H1 (cell line): Measurements from ENCODE around the gene PTPN12. TPM values are rescaled to one million over a fixed set of nuclear protein-coding genes. Genes with fewer than 3 reads are reported as not detected.

Experiments
- CTCF ChIA-PET: fragments of 300-600 bp; sonication (Branson Sonifier 250); formaldehyde crosslinking; loops from one replicate; lab custom pipeline; 2021; ENCODE audit not compliant: partially characterized antibody; lab: Charles Lee
- POLR2A ChIA-PET: fragments of 300-600 bp; sonication (Branson Sonifier 250); formaldehyde crosslinking; loops from one replicate; lab custom pipeline; 2021; ENCODE audit warnings: inconsistent platforms; ENCODE audit not compliant: partially characterized antibody; lab: Charles Lee
- DNase-seq, 2 experiments: peaks; one replicate each; pipeline versions ENCODE4 v3.0.0 to v3.0.0-alpha.2; 2010 to 2022; ENCODE audit warnings: low spot score in 2 of 2, low read depth in 1 of 2, mixed read lengths in 1 of 2
- FAIRE-seq: peaks from 2 replicates; lab custom pipeline; 2011; peaks lifted over from hg19 to GRCh38; lab: Jason Lieb, UNC
- H2AFZ ChIP-seq: 2 replicates; pipeline ENCODE4 v1.8.1; 2012; ENCODE audit warnings: low read length, inconsistent platforms
- H2AK5ac ChIP-seq: 2 replicates; pipeline ENCODE4 v1.6.1; 2013; ENCODE audit warnings: low read depth, low read length
- H2BK120ac ChIP-seq: replicated peaks from 2 replicates; pipeline ENCODE3; 2013; ENCODE audit warnings: low read depth, low read length, inconsistent platforms
- H2BK12ac ChIP-seq: 2 replicates; pipeline ENCODE4 v1.6.1; 2013; ENCODE audit warnings: low read depth, low read length
- H2BK15ac ChIP-seq: 2 replicates; pipeline ENCODE4 v1.6.1; 2013; ENCODE audit warnings: low read length
- H2BK20ac ChIP-seq: 2 replicates; pipeline ENCODE4 v1.6.1; 2013; ENCODE audit warnings: low read length
- H2BK5ac ChIP-seq: 2 replicates; pipeline ENCODE4 v1.6.1; 2013; ENCODE audit warnings: low read depth, low read length
- H3K14ac ChIP-seq: 2 replicates; pipeline ENCODE4 v1.6.1; 2013; ENCODE audit warnings: inconsistent platforms; ENCODE audit not compliant: insufficient read length
- H3K18ac ChIP-seq: 2 replicates; pipeline ENCODE4 v1.6.1; 2013; ENCODE audit warnings: low read length; ENCODE audit errors: extremely low read depth
- H3K23ac ChIP-seq: 2 replicates; pipeline ENCODE4 v1.6.1; 2013; ENCODE audit warnings: inconsistent platforms; ENCODE audit not compliant: insufficient read length
- H3K23me2 ChIP-seq: 2 replicates; pipeline ENCODE4 v1.6.1; 2013; ENCODE audit warnings: low read depth, low read length
- H3K27ac ChIP-seq: 2 replicates; pipeline ENCODE4 v1.6.1; 2011; ENCODE audit warnings: low read depth, low read length, inconsistent platforms
- H3K27me3 ChIP-seq, 4 experiments: replicated peaks in 1 of 4; 1 replicate in 1 of 4; 2 replicates in 3 of 4; pipeline versions ENCODE4 v1.6.1 to v1.8.1; 2011 to 2013; ENCODE audit warnings: low read length in 3 of 4, mild to moderate bottlenecking in 3 of 4, inconsistent platforms in 2 of 4, mixed read lengths in 2 of 4, moderate library complexity in 1 of 4; ENCODE audit not compliant: control insufficient read depth in 3 of 4, insufficient read depth in 3 of 4; ENCODE audit errors: extremely low read depth in 1 of 4
- H3K36me3 ChIP-seq, 4 experiments: 2 replicates each; pipeline versions ENCODE4 v1.6.1 to v1.8.1; 2011 to 2013; ENCODE audit warnings: mild to moderate bottlenecking in 4 of 4, low read length in 3 of 4, moderate library complexity in 2 of 4, control low read depth in 1 of 4, inconsistent platforms in 1 of 4; ENCODE audit not compliant: insufficient read depth in 4 of 4, control insufficient read depth in 2 of 4
- H3K4ac ChIP-seq: replicated peaks from 2 replicates; pipeline ENCODE3; 2013; ENCODE audit warnings: low read length, low read depth, mixed read lengths, inconsistent platforms; ENCODE audit not compliant: insufficient read length
- H3K4me1 ChIP-seq, 4 experiments: replicated peaks in 1 of 4; 1 replicate in 1 of 4; 2 replicates in 3 of 4; pipeline versions ENCODE4 v1.6.1 to v1.8.1; 2011 to 2013; ENCODE audit warnings: low read length in 3 of 4, inconsistent platforms in 2 of 4, mixed read lengths in 1 of 4; ENCODE audit not compliant: insufficient read depth in 4 of 4, control insufficient read depth in 3 of 4
- H3K4me2 ChIP-seq, 2 experiments: 2 replicates each; pipeline versions ENCODE4 v1.6.1 to v1.8.1; 2011 to 2013; ENCODE audit warnings: low read depth in 2 of 2, low read length in 2 of 2, control low read depth in 1 of 2, inconsistent platforms in 1 of 2, mild to moderate bottlenecking in 1 of 2; ENCODE audit not compliant: insufficient read depth in 1 of 2
- H3K4me3 ChIP-seq, 4 experiments: fragments of 200-600, 300-600 bp in 1 of 4; sonication (generic), shearing (Covaris generic), sonication (Bioruptor Twin) in 1 of 4; 2 replicates each; pipeline versions ENCODE4 v1.5.1 to v1.8.1; 2011 to 2016; ENCODE audit warnings: low read length in 4 of 4, low read depth in 3 of 4, control low read depth in 2 of 4, inconsistent platforms in 2 of 4, mild to moderate bottlenecking in 2 of 4, mixed read lengths in 1 of 4, moderate library complexity in 1 of 4; ENCODE audit not compliant: insufficient read depth in 2 of 4; ENCODE audit errors: extremely low read depth in 1 of 4
- H3K56ac ChIP-seq: replicated peaks from 2 replicates; pipeline ENCODE3; 2013; ENCODE audit warnings: low read depth, mild to moderate bottlenecking, mixed read lengths, low read length, inconsistent platforms; ENCODE audit not compliant: insufficient read length
- H3K79me1 ChIP-seq: 2 replicates; pipeline ENCODE4 v1.6.1; 2013; ENCODE audit warnings: low read depth, low read length, control low read depth
- H3K79me2 ChIP-seq, 2 experiments: 2 replicates each; pipeline versions ENCODE4 v1.6.1 to v1.8.1; 2012 to 2013; ENCODE audit warnings: low read length in 2 of 2, mild to moderate bottlenecking in 2 of 2, inconsistent platforms in 1 of 2; ENCODE audit not compliant: insufficient read depth in 2 of 2, control insufficient read depth in 1 of 2
- H3K9ac ChIP-seq, 4 experiments: replicated peaks in 1 of 4; 1 replicate in 1 of 4; 2 replicates in 3 of 4; pipeline versions ENCODE4 v1.6.1 to v1.8.1; 2011 to 2013; ENCODE audit warnings: low read depth in 3 of 4, low read length in 3 of 4, control low read depth in 2 of 4, mild to moderate bottlenecking in 2 of 4, moderate library complexity in 2 of 4, inconsistent platforms in 1 of 4; ENCODE audit errors: extremely low read depth in 1 of 4
- H3K9me3 ChIP-seq, 2 experiments: 2 replicates each; pipeline versions ENCODE4 v1.6.1 to v1.8.1; 2012 to 2013; ENCODE audit warnings: mild to moderate bottlenecking in 2 of 2, moderate library complexity in 2 of 2, control low read depth in 1 of 2, inconsistent platforms in 1 of 2, low read depth in 1 of 2, low read length in 1 of 2, mixed read lengths in 1 of 2; ENCODE audit not compliant: insufficient read depth in 2 of 2
- H4K20me1 ChIP-seq, 2 experiments: replicated peaks in 1 of 2; 2 replicates each; pipeline versions ENCODE3 to v1.8.1; 2011 to 2013; ENCODE audit warnings: inconsistent platforms in 2 of 2, low read length in 2 of 2, mild to moderate bottlenecking in 1 of 2; ENCODE audit not compliant: insufficient read depth in 2 of 2, control insufficient read depth in 1 of 2
- H4K5ac ChIP-seq: 2 replicates; pipeline ENCODE4 v1.6.1; 2013; ENCODE audit warnings: low read length, low read depth, mixed read lengths, inconsistent platforms; ENCODE audit not compliant: insufficient read length
- H4K8ac ChIP-seq: 2 replicates; pipeline ENCODE4 v1.8.0; 2013; ENCODE audit warnings: mild to moderate bottlenecking, moderate library complexity, low read length, inconsistent platforms; ENCODE audit not compliant: insufficient read depth; ENCODE audit errors: extremely low read depth
- H4K91ac ChIP-seq: replicated peaks from 2 replicates; pipeline ENCODE3; 2013; ENCODE audit warnings: low read length, mixed read lengths, inconsistent platforms; ENCODE audit not compliant: insufficient read length
- CREB1 ChIP-seq: IDR thresholded peaks from 2 replicates; pipeline ENCODE4 v1.6.1; 2012; ENCODE audit warnings: inconsistent platforms
- EGR1 ChIP-seq: IDR thresholded peaks from 2 replicates; pipeline ENCODE4 v1.6.1; 2011; ENCODE audit warnings: low read depth, low read length, borderline replicate concordance
- KDM1A ChIP-seq: fragments of 200-600, 300-600 bp; sonication (generic); IDR thresholded peaks from 2 replicates; pipeline ENCODE4 v1.7.1; 2016; ENCODE audit warnings: mild to moderate bottlenecking, low read length, borderline replicate concordance
- RXRA ChIP-seq: IDR thresholded peaks from 2 replicates; pipeline ENCODE4 v1.6.1; 2011; ENCODE audit warnings: low read depth, mild to moderate bottlenecking, low read length, moderate library complexity; ENCODE audit not compliant: insufficient read depth
- SUZ12 ChIP-seq: fragments of 200-600 bp; sonication (generic); IDR thresholded peaks from 2 replicates; pipeline ENCODE4 v1.6.1; 2012; ENCODE audit warnings: mild to moderate bottlenecking, inconsistent platforms, low read length, moderate library complexity, mixed read lengths
- WGBS, 2 experiments: shearing (Covaris generic) in 1 of 2; methylation state at CpG; one replicate each; pipeline versions ENCODE4 v1.1.6 to v1.1.7; 2013 to 2015; ENCODE audit warnings: low lambda C conversion rate in 2 of 2, mixed read lengths in 2 of 2, inconsistent platforms in 1 of 2, low coverage in 1 of 2, missing lambda C conversion rate in 1 of 2; ENCODE audit not compliant: insufficient replicate concordance in 2 of 2, insufficient coverage in 1 of 2, insufficient read length in 1 of 2; ENCODE audit errors: extremely low coverage in 1 of 2, missing lambda C conversion rate in 1 of 2; 5-methylcytosine and 5-hydroxymethylcytosine counted together
- polyA plus RNA-seq, 7 experiments: library from polyadenylated mRNA; depleted of rRNA in 3 of 7; stranded (reverse) in 5 of 7; unstranded in 2 of 7; fragments of >200 nt in 5 of 7; fragments of 200-250 nt in 2 of 7; gene quantifications; 1 replicate in 5 of 7; 2 replicates in 1 of 7; 4 replicates in 1 of 7; pipeline versions ENCODE4 v1.2.1 to v1.2.3, GENCODE V29; 2011 to 2013; ENCODE audit warnings: missing spikeins in 2 of 7, mixed read lengths in 2 of 7
- total RNA-seq: library from RNA; stranded (reverse); fragmentation: NEBNext Ultra II Directional; extraction: Animal tissue kit (Norgen Biotek cat#: 25700); gene quantifications from 2 replicates; pipeline ENCODE4 v1.2.1, GENCODE V29; 2021

PTPN12 gene
- total and polyA plus RNA-seq, 2 of the 8 experiments (the other 6 are each of a cell fraction or from before 2014, with no cell fraction given) = 39.7 to 132 TPM

DNA sequence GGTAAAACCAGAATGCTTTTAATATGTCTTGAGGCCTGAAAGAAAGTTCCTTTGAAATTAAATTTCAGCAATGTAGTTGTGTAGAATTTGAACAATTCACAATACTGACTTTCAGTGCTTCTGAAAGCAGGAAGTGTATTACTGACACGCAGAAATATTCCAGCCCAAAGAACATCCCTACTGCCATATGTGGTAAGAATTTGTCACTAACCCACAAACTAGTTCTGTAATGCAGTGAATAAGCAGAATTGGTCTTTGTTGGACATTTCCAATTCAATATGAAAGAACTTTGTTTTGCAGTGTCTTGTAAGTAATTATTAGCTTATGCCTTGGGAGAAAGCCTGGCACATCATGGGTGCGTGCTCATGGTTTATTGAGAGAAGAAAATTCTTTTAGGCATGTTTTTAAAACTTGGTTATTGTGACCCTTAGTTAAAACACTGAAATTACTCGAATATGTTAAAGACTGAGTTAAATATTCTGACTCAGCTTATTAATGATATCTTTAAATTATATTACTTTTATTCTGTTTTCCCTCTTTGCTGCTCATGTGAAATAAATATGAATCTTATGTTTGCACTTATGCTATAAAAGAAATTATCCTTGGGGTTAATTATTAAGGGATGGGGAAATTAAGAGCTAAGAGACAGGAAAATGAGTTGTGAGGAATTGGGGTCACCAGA lies 33.4 kb downstream of the PTPN12 start:
- FAIRE-seq = no peak
- 88% methylated on average over 3 of the region's 3 CpGs; no CpG with 5 or more reads in 1 of the 2 experiments for WGBS, 2 experiments
- H3K4me2 ChIP-seq = 0 out of 4 replicates have a peak overlapping the region, but pooled peaks of 1 of the 2 experiments have one; percentile 21
- TF ChIP-seq KDM1A = no peak
- no peak for TF ChIP-seq RXRA
- TF ChIP-seq EGR1 = no peak
- TF ChIP-seq CREB1 = no peak
- TF ChIP-seq SUZ12 = no peak

More for the DNA sequence above, 33.4 kb downstream of the PTPN12 start:
- Histone ChIP-seq H3K4ac (no peak overlapping the region), H4K8ac (no peak overlapping the region), H2BK20ac (no peak overlapping the region), H3K36me3 (peaks cover 7 to 17% (median 15%) of the 10 kb centered on the region in 4 experiments; a peak in 7 of 8 replicates), H2AK5ac (no peak overlapping the region), H3K79me1 (no peaks in the 10 kb centered on the region), H4K91ac (no peak overlapping the region), H2AFZ (no peak overlapping the region), H3K56ac (no peak overlapping the region), H3K27me3 (no peaks in the 10 kb centered on the region), H3K4me1 (peaks cover 0 to 3% (median 1%) of the 10 kb centered on the region in 4 experiments; a peak in 4 of 7 replicates), H3K23ac (no peak overlapping the region), H2BK5ac (no peak overlapping the region), H4K5ac (no peak overlapping the region), H3K18ac (no peak overlapping the region), H4K20me1 (peaks cover 4 to 14% of the 10 kb centered on the region in 2 experiments), H2BK12ac (no peak overlapping the region), H3K23me2 (no peaks in the 10 kb centered on the region; the same call in 1 of the 2 replicates), H3K9me3 (no peaks in the 10 kb centered on the region), H3K4me3 (no peak overlapping the region), H3K27ac (no peak overlapping the region), H2BK120ac (no peak overlapping the region), H3K9ac (no peak overlapping the region), H3K14ac (no peak overlapping the region), H3K79me2 (peaks cover 7 to 90% of the 10 kb centered on the region in 2 experiments), H2BK15ac (no peak overlapping the region)
- no peak for DNase-seq
- POLR2A ChIA-PET = interaction anchor here (0.5 kb wide), 1 partner anchor 54 kb away, joined by 4 read pairs; no protein-coding TSS in a partner anchor
- CTCF ChIA-PET = interaction anchor here (1.5 kb wide), 1 partner anchor 81 kb away, joined by 4 read pairs; no protein-coding TSS in a partner anchor
